Measurements from ENCODE around the gene RGS9BP.

GRCh38 chr19:32720936-32721250 lies 45.2 kb downstream of the RGS9BP start:
- TF ChIP-seq, protein P1, sequence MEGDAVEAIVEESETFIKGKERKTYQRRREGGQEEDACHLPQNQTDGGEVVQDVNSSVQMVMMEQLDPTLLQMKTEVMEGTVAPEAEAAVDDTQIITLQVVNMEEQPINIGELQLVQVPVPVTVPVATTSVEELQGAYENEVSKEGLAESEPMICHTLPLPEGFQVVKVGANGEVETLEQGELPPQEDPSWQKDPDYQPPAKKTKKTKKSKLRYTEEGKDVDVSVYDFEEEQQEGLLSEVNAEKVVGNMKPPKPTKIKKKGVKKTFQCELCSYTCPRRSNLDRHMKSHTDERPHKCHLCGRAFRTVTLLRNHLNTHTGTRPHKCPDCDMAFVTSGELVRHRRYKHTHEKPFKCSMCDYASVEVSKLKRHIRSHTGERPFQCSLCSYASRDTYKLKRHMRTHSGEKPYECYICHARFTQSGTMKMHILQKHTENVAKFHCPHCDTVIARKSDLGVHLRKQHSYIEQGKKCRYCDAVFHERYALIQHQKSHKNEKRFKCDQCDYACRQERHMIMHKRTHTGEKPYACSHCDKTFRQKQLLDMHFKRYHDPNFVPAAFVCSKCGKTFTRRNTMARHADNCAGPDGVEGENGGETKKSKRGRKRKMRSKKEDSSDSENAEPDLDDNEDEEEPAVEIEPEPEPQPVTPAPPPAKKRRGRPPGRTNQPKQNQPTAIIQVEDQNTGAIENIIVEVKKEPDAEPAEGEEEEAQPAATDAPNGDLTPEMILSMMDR (IDR thresholded peaks at IDR 0.05; ENCODE audit: insufficient read depth, low read depth, low read length): no peak
- no peak for TF ChIP-seq EZH2 (IDR thresholded peaks at IDR 0.05; ENCODE audit: insufficient read depth, low read length)

Data from astrocyte (in vitro differentiated cells and primary cell).